Breast epithelium (tissue), 3 donors: ENCODE results near the gene KLHDC10.

Source experiments
- CTCF ChIP-seq, 3 donors: fragments of 450-650 bp; IDR thresholded peaks; one replicate each; pipeline ENCODE4 v1.5.1; 2016 to 2017; ENCODE audit warnings: antibody characterized with exemption in 3 of 3, mild to moderate bottlenecking in 3 of 3, moderate library complexity in 3 of 3
- POLR2A ChIP-seq: fragments of 450-650 bp; IDR thresholded peaks from one replicate; pipeline ENCODE4 v1.6.1; 2016; ENCODE audit warnings: antibody characterized with exemption, mild to moderate bottlenecking, moderate library complexity
- POLR2AphosphoS5 ChIP-seq, 3 donors: sonication (generic); formaldehyde crosslinking; IDR thresholded peaks; one replicate each; pipeline ENCODE4 v1.6.1; 2017; ENCODE audit warnings: antibody characterized with exemption in 3 of 3

DNA sequence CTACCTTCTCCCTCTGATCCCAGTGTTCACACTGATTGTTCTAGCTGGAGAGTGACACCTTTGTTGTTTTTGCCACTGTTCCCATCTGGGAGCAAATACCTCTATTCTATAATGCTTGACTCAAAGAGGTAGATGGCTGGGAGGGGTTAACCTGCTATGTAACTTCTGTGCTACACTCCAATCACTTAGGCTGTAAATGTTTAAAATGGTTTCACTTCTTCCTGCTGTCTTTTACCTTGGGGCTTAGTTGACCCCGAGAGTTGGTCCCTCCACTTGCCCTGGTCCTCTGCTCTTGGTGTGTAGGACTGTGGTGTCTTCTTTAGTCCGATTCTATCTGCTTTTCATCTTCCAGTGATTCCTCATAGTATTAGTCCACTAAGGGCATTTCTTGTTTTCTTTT, 22.3 kb downstream of the KLHDC10 start:
- TF ChIP-seq CTCF (IDR thresholded peaks at IDR 0.05), result no peak
- no peak for TF ChIP-seq POLR2A
- TF ChIP-seq POLR2AphosphoS5 (IDR thresholded peaks at IDR 0.05), result no peak
